ENCODE results near the gene PFKFB4.

The PFKFB4 gene

DNA sequence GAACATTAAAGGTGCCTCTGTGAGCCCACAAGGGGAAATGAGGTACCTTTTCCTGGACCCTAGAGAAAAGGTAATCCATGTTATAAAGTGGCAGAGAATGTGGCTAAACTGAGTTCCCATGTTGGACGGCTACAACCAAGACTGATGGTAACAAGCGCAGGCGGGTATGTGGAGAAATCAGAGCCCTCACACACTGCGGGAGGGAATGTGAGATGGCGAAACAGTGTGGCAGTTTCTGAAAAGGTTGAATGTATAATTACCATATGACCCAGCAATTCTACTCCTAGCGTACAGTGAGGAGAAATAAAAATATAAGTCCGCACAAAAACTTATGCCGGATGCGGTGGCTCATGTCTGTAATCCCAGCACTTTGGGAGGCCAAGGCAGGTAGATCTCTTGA, 28.6 kb downstream of the PFKFB4 start:
- no peak for FAIRE-seq

DNA sequence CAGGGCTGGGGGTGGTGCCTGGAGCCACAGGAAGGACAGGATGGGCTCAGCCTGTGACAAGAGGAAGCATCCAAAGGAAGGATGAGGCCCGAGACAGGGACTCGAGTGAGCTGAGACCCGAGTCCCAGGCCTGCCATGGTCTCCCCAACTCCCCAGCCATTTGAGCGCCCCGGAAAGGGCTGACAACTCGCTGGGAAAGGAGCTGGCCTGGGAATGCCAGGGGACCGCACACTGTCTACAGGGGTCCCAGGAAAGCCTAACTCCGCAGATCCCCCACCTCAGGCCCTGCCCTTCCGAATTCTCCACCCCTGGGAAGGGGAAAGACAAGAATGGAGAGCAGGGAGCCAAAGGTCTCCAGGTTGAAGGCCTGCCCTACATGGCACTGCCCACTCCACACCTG, 31.6 kb downstream of the PFKFB4 start:
- no peak for FAIRE-seq

DNA sequence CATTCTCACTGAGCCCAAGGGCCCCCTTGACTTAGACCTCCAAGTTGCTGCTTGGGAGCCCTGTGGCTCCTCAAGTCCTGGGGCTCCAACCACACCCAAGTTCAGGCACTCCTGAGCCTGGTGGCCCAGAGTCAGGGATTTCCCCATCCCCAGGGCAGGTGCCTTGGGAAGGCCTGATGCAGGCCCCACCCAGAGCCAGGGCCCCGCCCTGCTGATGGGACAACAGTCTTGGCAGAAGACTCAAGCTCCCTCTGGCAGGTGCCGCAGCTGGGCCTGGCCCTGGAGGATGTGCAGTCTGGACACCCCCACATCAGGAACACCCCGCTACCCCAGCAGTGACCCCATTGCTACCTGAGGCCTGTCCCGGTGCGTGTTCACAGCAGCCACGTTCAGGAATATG, 35.0 kb downstream of the PFKFB4 start:
- no peak for FAIRE-seq

DNA sequence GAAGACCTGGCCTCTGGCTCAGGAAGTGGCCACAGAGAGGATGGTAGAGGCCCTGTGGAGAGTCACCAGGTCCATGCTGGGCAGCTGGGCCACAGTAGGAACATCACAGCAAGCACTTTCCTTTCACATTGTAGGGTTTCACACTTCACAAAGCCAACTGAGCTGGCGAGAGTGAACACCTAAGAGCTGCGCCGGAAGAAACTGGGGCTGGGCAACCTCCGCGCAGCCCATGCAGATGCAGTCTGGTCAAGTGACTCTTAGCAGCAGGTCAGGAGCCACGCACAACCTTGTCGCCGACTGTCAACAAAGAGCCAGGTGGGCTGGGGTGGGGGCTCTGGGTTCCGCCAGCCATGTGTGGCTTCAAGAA, 37.3 kb downstream of the PFKFB4 start:
- no peak for FAIRE-seq

DNA sequence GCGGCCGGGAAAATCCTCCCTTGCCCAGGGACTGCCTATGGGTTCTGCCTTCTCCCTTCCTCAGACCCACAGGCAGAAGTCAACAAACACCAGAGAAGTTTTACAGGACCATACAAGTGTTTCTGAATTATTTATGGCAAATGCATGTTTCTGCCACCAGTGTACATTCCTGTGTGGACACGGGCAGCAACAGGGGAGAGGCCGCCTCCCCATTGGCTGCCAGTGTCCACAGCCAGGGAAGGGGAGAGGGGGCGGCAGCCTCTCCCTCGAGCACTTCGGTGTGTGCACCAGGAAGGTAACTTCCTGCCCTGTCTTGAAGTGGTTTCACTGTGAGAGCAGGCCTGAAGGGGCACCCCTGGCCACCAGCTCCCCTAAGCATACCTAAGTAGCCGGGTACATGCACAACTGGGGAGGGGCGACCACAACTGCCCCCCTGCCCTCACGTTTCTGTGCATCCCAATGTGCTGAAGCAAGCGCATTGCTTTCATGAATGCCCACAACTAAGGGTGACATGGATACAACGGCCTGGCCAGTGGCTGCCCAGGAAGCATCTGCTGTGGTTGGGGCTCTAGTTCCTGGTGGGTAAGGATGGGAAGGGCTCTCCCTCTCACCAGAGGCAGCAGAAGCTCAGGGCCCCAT, 37.8 kb downstream of the PFKFB4 start:
- no peak for FAIRE-seq

DNA sequence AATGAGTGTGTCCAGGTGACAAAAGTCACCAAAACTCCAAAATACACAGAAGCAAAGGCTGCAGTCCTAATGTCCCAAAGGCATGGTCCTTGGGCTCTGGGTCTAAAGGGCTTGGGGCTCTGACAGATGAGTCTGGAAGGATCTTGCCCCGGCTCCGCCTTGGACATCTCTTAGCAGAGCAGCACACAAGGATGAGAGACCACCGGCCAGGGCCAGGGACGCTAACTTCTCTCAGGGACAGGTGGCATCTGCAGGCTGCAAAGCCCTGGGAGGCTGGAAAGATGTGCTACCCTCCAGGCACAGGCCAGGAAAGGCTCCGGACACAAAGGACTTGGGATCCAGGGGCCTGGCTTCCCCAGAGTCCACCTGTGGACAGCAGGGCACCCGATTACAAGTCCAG, 38.5 kb downstream of the PFKFB4 start:
- no peak for FAIRE-seq

DNA sequence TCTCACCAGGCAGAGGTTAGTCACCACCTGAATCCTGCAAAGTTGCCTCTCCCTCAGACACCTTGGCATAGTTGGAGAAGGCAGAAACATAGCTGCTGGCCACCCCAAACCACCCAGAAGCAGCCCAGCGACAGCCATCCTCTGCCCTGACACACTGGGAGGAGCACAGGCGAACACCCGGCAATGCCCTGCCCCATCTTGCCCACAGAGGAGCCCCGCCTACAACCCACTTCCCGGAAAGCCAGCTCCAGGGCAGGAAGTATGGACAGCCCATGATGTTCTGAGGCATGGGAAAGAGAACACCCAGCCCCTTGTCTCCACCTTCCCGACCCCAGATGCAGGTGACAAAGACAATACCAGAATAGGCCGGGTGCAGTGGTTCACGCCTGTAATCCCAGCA, 40.0 kb downstream of the PFKFB4 start:
- no peak for FAIRE-seq

DNA sequence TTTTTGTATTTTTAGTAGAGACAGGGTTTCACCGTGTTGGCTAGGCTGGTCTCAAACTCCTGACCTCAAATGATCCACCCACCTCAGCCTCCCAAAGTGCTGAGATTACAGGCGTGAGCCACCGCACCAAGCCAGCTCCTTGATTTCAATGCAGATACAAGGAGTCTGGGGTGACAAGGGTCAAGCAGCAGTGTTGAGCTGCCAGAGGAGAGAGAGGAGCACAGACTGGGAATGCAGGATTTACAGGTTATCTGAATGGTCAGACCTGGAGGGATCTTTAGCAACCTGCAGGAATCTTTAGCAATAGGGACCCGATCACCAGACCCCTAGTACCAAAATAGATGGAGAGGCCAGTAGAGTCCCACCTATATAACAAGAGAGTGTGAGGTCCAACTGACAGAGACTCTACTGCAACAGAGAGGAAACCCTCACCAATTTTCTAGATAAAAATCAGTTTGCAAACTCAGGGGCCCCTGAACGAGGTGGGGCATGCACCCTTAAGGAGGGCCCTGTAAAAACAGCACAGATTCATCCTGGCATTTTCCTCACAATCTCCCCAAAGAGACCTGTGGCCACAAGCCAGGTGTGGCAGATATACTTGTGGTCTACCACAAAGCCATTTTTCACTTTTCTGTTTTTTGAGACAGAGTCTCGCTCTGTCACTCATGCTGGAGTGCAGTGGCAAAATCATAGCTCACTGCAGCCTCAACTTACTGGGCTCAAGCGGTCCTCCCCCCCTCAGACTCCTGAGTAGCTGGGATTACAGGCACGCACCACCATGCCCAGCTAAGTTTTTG, 42.0 kb downstream of the PFKFB4 start:
- no peak for FAIRE-seq

DNA sequence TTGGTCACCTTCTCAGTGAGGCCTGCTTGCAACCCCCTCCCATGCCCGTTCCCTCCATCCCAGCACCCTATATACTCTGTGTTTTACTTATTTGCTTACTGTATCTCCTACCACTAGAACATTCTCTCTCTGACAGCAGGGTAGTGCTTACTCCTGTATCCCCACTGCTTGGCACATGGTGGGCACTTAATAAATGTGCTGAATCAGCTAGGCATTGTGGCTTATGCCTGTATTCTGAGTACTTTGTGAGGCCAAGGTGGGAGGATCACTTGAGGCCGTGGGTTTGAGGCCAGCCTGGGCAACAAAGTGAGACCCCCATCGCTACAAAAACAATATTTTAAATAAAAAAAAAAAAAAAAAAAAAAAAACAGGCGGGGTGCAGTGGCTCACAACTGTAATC, 45.1 kb downstream of the PFKFB4 start:
- FAIRE-seq: no peak

DNA sequence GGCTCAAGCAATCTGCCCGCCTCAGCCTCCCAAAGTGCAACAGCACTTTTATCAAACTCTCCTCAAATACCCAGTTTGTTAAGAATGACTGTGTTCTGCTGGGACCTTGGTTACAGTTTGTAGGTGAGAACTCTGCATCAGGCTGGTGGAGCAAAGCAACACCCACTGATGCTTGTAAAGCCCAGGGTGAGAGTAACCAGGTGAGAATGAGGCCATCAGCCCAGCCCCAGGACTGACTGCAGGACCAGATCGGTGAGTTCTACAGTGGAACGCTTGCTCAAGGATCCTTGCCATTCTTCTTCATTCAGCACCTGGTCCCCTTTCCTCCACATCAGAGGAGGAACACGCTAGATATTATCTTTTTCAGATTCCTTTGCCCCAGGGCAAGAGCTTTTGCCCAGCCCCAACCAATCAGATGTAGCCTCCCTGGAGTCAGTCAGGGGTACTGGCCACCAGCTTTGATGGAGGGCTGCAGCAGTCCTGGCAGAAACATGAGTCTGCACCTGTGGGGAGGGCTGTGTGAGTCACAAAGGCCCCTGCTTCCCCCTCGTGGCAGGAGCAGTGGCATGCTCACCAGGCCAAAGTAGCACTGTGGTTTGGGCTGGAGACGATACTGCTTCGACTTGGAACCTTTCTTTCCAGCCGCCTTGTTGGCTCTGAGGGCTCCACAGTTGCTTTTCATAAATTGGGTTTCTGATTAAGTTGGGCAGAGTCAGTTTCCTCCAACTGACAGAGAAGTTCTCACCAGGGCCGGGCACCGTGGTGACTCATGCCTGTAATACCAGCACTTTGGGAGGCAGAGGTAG, 49.1 kb downstream of the PFKFB4 start:
- FAIRE-seq: peak; percentile 41

DNA sequence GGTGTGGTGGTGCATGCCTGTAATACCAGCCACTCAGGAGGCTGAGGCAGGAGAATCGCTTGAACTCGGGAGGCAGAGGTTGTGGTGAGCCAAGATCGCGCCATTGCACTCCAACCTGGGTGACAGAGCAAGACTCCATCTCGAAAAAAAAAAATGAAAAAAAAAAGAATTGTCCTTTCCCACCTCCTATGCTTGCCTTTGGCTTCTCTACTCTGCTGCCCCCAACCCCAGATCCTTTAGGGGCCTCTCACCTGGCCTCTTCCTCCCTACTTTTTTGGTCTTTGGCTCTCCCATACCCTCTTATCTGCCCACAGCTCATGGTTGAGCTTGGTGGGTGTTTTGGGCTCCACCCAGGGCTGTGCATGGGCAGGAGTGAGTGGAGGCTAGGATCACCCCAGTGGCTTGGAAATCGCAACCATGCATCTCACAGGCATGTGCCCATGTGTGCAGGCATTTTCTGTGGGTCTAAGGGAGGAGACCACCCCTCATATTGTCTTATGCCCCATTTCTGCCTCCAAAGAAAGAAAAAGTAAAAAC, 50.6 kb downstream of the PFKFB4 start:
- no peak for FAIRE-seq

DNA sequence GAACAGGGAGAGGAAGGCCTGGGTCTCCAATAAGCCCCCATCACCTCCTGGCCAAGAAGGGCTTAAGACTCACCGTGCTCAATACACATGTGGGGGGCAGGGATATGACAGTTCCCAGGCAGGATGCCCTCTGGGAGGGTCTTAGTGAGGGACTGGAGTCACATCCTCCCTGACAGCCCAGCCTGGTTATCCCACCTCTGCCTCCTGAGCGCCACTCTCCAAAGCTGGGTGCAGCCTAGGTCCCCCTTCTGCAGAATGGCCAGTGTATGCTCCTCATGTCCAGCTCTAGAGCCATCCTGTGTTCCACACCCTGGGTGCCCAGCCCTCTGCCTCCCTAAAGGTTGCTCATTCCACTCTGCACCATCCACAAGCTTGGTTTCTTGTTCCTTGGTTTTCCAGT, 51.5 kb downstream of the PFKFB4 start:
- no peak for FAIRE-seq

DNA sequence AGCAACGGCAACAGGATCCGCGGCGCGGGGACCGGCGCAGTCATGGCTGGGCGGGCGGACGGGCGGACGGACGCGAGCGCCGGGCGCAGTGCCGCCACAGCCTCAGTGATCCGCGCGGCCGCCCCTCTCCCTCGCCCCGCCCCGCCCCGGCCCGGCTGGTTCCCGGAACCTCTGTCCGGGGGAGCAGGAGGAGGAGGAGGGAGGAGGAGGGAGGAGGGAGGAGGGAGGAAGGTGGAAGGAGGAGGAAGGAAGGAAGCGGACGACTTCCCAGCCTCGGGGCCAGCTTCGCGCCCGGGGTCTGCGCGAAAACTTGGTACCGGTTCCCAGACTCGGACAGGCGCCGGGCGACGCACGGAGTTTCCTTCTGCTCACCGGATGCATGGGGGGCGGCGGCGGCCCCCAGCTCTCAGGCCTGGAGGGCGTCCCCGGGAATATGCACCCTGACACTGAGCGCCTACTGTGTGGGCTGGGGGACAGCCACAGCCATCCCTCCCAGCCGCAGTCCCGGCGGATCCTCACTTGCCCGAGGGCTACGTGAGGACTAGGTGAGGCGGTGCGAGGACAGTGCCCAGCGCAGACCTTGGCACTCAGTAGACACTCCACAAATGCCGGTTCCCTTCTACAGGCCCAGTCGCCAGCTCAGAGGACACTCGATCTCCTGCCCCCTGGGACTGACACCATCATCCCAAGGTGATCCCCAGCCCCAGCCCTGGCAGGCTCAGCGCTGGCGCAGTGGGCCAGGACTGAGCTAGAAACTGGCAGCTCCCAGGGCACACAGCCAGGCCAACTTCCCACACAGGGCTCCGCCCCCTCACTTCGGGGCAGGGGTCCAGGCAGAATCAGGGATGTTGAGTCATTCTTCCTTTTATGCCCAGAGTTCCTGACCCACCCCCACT, 52.3 kb downstream of the PFKFB4 start, which contains the start of gene SHISA5:
SHISA5 (minus strand) TSS at position 124 of the 896 bp plus-strand sequence; CDS start at position 44, 80 bp downstream.
- no peak for FAIRE-seq

DNA sequence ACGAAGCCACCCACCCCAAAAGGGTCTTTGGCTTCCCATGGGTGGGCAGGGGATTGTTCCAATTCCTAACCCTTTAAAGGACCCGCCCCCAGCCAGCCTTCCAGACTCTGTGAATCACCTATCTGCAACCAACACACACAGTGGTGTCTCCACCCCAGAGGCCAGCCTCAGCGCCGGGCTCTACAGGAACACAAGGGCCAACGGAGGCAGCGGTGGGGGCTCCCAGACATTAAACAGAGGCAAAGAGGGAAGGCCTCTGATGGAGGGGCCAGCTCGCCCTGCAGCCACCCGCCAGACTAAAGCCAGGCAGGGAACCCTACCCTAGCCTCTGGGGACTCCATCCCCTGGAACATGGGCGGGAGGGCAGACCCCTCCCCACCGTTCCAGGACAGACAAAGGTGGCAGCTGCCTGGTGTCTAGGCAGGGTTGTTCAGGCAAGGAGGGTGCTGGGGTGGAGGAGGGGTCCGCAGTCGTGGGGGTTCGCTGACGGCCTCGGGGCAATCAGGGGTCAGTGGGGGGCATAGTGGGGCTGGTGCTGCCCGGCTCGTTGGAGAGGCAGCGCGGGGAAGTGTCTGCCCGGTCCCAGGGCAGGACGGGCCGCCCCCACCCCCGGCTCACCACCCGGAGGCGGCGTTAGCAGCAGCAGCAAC, 53.1 kb downstream of the PFKFB4 start:
- no peak for FAIRE-seq

DNA sequence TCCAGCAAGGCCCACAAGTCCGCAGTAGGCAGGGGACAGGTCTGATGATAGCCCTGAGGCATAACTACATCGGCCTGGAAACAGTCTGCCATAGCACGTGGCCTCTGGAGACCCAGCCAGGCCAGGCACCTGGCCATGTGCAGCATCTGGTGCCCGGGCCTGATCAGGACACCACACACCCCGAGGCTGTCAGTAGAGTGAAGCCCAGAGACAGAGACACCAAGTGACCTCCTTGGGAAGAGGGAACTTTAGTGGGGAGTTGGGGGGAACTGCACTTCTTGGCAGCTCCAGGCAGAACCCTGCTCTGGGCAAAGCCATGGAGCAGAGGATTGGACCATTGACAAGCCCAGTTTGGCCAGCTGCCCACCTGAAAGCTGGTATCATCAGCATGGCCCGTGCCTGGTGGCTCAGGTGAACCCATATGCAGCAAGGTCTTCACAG, 53.9 kb downstream of the PFKFB4 start:
- FAIRE-seq: no peak

DNA sequence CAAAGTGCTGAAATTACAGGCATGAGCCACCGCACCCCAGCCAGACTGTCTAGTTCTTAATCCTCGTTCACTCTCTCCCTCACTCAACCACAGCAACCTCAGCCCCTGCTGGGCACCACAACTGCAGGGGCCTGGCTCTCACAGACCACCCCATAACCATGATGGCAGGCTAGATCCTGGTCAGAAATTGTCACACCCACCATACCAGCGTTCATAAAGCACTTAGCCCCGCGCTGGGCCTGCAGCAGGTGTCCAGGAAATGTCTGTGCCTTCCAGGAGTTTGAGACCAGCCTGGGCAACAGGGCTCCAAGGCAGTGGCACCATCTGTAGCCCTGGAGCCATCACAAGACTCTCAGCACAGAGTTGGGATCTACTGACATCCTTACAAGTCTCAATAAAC, 54.5 kb downstream of the PFKFB4 start:
- no peak for FAIRE-seq

DNA sequence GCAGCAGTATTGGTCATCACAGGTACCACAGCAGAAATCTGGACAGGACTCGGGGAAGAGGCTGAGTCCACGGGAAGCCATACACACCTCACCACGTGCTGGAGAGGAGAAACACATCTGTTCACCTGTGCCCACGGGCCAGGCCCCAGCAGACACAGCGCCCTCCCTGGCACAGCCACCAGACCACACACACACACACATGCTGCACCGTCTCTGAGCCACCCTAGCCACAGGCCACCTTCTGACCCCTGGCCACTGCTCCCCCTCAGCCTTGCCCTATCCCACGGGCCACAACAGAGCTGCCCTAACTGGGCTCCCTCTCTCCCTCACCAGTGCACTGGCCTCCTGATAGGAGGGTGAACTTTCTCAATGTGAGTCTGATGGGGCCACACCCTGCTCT, 55.4 kb downstream of the PFKFB4 start:
- FAIRE-seq: no peak

DNA sequence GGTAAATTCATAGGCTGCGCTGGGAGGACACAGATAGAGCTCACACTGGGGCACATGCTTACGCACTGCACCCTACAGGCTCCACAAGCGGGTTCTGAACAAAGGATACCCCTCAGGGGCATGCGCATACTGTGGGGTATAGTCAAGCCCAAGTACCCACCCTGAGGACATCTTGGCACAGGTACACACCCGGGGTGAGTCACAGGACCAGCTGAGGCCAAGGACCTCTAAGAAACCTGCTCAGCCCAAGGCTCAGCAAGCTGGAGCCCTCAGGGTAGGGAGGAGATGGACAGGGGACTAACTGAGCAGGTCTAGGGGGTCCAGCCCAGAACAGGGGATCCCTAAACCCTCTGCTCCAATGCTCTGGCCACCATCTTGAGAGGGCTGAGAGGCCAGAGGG, 55.9 kb downstream of the PFKFB4 start:
- FAIRE-seq: no peak

DNA sequence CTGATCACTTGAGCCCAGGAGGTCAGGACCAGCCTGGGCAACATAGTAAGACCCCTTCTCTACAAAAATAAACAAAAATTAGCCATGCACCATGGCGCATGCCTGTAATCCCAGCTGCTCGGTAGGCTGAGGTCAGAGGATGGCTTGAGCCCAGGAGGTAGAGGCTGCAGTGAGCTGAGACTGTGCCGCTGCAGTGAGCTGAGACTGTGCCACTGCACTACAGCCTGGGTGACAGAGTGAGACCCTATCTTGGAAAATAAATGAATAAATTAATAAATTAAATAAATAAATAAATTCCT, 63.5 kb downstream of the PFKFB4 start:
- no peak for FAIRE-seq

DNA sequence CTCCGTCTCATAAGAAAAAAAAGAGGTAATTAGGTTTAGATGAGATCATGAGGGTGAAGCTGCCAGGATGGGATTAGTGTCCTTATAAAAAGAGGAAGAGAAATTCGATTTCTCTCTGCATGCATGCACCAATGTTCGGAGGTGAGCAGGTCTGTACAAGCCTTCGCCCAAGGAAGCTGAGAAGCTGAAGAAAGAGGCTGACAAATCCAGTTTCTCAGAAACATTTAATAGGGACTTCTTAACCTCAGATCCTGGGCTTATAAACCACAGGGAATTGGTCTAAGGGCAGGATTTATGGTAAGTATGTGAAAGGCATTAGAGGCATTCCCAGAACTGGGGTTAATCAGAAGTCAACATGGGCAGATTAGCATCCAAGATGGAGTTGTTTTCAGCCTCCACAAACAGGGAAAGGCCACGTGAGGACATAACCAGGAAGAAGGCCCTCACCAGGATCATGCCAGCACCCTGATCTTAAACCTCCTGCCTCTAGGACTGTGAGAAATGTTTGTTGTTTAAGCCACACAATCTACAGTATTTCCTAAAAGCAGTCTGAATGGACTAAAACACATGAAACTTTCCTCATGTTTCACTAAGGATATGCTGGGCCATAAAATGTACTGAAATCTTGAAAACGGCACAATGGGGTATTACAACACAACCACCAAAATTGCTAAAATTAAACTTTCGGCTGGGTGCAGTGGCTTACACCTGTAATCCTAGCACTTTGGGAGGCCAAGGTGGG, 64.0 kb downstream of the PFKFB4 start:
- no peak for FAIRE-seq

DNA sequence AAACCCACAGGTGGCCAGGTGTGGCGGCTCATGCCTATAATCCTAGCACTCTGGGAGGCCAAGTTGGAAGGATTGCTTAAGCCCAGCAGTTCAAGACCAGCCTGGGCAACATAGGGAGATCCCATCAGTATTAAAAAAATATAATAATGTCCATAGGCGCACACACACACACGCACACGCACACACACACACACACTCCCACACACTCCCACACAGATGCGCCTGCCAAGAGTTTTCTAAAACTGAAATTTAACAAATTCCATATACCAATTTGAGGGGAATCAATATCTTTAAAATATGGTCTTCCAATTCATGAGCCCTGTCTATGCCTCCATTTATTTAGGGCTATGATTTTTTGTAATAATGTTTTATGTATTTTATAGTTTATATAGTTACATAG, 69.7 kb downstream of the PFKFB4 start:
- FAIRE-seq: no peak

Data from G401.6 (cell line).